Naive thymus-derived CD4-positive, alpha-beta T cell (primary cell): ENCODE measurements around the gene MTCH1. TPM values are rescaled to one million over a fixed set of nuclear protein-coding genes. Genes with fewer than 3 reads are reported as not detected.

Experiments used
- ATAC-seq: fragments of 150-1000 bp; cut with Tn5 transposase; 2 replicates; pipeline ENCODE4 v1.10.0; 2021; ENCODE audit warnings: mild to moderate bottlenecking, moderate library complexity
- CTCF ChIA-PET: fragments of 350-600 bp; sonication (Branson Sonifier 250); formaldehyde crosslinking; loops from one replicate; lab custom pipeline; 2021; ENCODE audit warnings: antibody characterized with exemption; lab: Charles Lee
- POLR2A ChIA-PET: fragments of 350-600 bp; sonication (Branson Sonifier 250); formaldehyde crosslinking; loops from one replicate; lab custom pipeline; 2021; ENCODE audit warnings: antibody characterized with exemption, inconsistent platforms; lab: Charles Lee
- DNase-seq, 9 donors: peaks; one replicate each; pipeline versions ENCODE4 v3.0.0 to v3.0.0-alpha.2; 2020 to 2022; ENCODE audit warnings: mixed read lengths in 1 of 9
- H3K27ac ChIP-seq: one replicate; pipeline ENCODE4 v1.7.0; 2013; ENCODE audit warnings: mild to moderate bottlenecking, low read depth, low read length, moderate library complexity
- H3K27me3 ChIP-seq, 2 donors: one replicate each; pipeline ENCODE4 v1.7.0; 2013; ENCODE audit warnings: low read length in 2 of 2, mild to moderate bottlenecking in 2 of 2, moderate library complexity in 2 of 2; ENCODE audit not compliant: control insufficient read depth in 2 of 2, insufficient read depth in 2 of 2
- H3K36me3 ChIP-seq, 3 experiments: 1 replicate in 2 of 3; 2 replicates in 1 of 3; pipeline ENCODE4 v1.7.0; 2013; ENCODE audit warnings: low read length in 3 of 3, mild to moderate bottlenecking in 3 of 3, moderate library complexity in 1 of 3; ENCODE audit not compliant: insufficient read depth in 3 of 3, control insufficient read depth in 2 of 3
- H3K4me1 ChIP-seq, 2 donors: one replicate each; pipeline ENCODE4 v1.7.0; 2013; ENCODE audit warnings: low read length in 2 of 2, mild to moderate bottlenecking in 2 of 2, moderate library complexity in 1 of 2; ENCODE audit not compliant: control insufficient read depth in 2 of 2, insufficient read depth in 2 of 2
- H3K4me3 ChIP-seq: 2 replicates; pipeline ENCODE4 v1.7.0; 2013; ENCODE audit warnings: mild to moderate bottlenecking, low read length
- H3K9me3 ChIP-seq, 3 experiments: 1 replicate in 2 of 3; 2 replicates in 1 of 3; pipeline ENCODE4 v1.7.0; 2013; ENCODE audit warnings: low read length in 3 of 3; ENCODE audit not compliant: control insufficient read depth in 2 of 3
- H3K27ac Mint-ChIP-seq, 9 donors: one replicate each; pipeline ENCODE4 v1.8.0; 2020 to 2022; ENCODE audit warnings: mixed read lengths in 9 of 9, mild to moderate bottlenecking in 8 of 9, moderate library complexity in 5 of 9, inconsistent platforms in 2 of 9
- H3K27me3 Mint-ChIP-seq, 5 donors: one replicate each; pipeline ENCODE4 v1.8.0; 2021 to 2022; ENCODE audit warnings: mixed read lengths in 5 of 5, mild to moderate bottlenecking in 1 of 5
- H3K36me3 Mint-ChIP-seq, 5 donors: one replicate each; pipeline ENCODE4 v1.8.0; 2020 to 2022; ENCODE audit warnings: mixed read lengths in 5 of 5, mild to moderate bottlenecking in 3 of 5, inconsistent platforms in 1 of 5
- H3K4me1 Mint-ChIP-seq, 7 donors: one replicate each; pipeline ENCODE4 v1.8.0; 2020 to 2022; ENCODE audit warnings: mixed read lengths in 7 of 7, mild to moderate bottlenecking in 3 of 7, inconsistent platforms in 1 of 7
- H3K4me3 Mint-ChIP-seq, 10 donors: one replicate each; pipeline ENCODE4 v1.8.0; 2020 to 2022; ENCODE audit warnings: mild to moderate bottlenecking in 10 of 10, mixed read lengths in 10 of 10, moderate library complexity in 6 of 10, inconsistent platforms in 2 of 10
- H3K9me3 Mint-ChIP-seq, 11 donors: one replicate each; pipeline ENCODE4 v1.8.0; 2020 to 2022; ENCODE audit warnings: mixed read lengths in 11 of 11, mild to moderate bottlenecking in 4 of 11, inconsistent platforms in 1 of 11, moderate library complexity in 1 of 11
- intact Hi-C, 2 donors: fragments of 100-400 bp; cut with micrococcal nuclease; formaldehyde crosslinking; loops; one replicate each; pipeline ENCODE4 v1.15.1; 2023
- polyA plus RNA-seq, 2 donors: library from polyadenylated mRNA; unstranded; fragments of 300-500 nt; fragmentation: Illumina TruSeq; gene quantifications; one replicate each; pipeline ENCODE4 v1.2.3, GENCODE V29; 2021
- total RNA-seq, 6 experiments: library from RNA in 5 of 6; stranded (reverse) in 5 of 6; gene quantifications; 1 replicate in 5 of 6; 2 replicates in 1 of 6; pipeline ENCODE4 v1.2.3 and lab custom pipeline; 2021 to 2026

MTCH1 gene
- total and polyA plus RNA-seq, 7 experiments from 2014 or later, result 75.2 to 198 (median 130) TPM

- DNase-seq (no peak), ATAC-seq (no peak)
- Histone ChIP-seq H3K27ac (no peak overlapping the region), H3K4me3 (no peak overlapping the region), H3K9me3 (no peaks in the 10 kb centered on the region), H3K36me3 (peaks cover 40 to 82% (median 60%) of the 10 kb centered on the region in 3 experiments), H3K27me3 (no peaks in the 10 kb centered on the region), H3K4me1 (peaks cover 0 to 3% of the 10 kb centered on the region in 2 donors)
- peaks cover 0 to 58% (median 21%) of the 10 kb centered on the region in 5 donors for H3K36me3 Mint-ChIP-seq
- peaks cover 0 to 19% (median 15%) of the 10 kb centered on the region in 7 donors for H3K4me1 Mint-ChIP-seq
- intact Hi-C loops, result no loop called here
- POLR2A ChIA-PET, result no interaction called here
- no peak overlapping the region for H3K4me3 Mint-ChIP-seq
- no peaks in the 10 kb centered on the region for H3K27me3 Mint-ChIP-seq
- no peaks in the 10 kb centered on the region for H3K9me3 Mint-ChIP-seq
- peak overlapping the region in 1 of 9 donors; percentile 23 for H3K27ac Mint-ChIP-seq
- CTCF ChIA-PET, result interaction anchor here (1.8 kb wide), 1 partner anchor 90 kb away, joined by 5 read pairs; the partner anchor contains the start of gene C6orf89
Observed at GRCh38 chr6:36975231-36976006, 10.6 kb downstream of the MTCH1 start.

GRCh38 chr6:36973647-36974046 is 12.3 kb downstream of the MTCH1 start:
- peaks cover 0 to 7% (median 0%) of the 10 kb centered on the region in 7 donors for H3K4me1 Mint-ChIP-seq
- CTCF ChIA-PET, result interaction anchor here (0.8 kb wide), 1 partner anchor 48 kb away, joined by 3 read pairs; no protein-coding TSS in a partner anchor
- Histone ChIP-seq H3K4me1 (no peaks in the 10 kb centered on the region), H3K27ac (no peak overlapping the region), H3K27me3 (no peaks in the 10 kb centered on the region), H3K36me3 (peaks cover 52 to 100% (median 69%) of the 10 kb centered on the region in 3 experiments), H3K4me3 (no peak overlapping the region), H3K9me3 (no peaks in the 10 kb centered on the region)
- peaks cover 4 to 68% (median 15%) of the 10 kb centered on the region in 5 donors for H3K36me3 Mint-ChIP-seq
- no peak for ATAC-seq
- intact Hi-C loops, result no loop called here
- no peak for DNase-seq
- POLR2A ChIA-PET, result interaction anchor here (1.4 kb wide), 1 partner anchor 12 kb away, joined by 3 read pairs; the partner anchor contains the start of gene MTCH1
- no peaks in the 10 kb centered on the region for H3K27me3 Mint-ChIP-seq
- no peak overlapping the region for H3K4me3 Mint-ChIP-seq
- H3K9me3 Mint-ChIP-seq, result no peaks in the 10 kb centered on the region
- H3K27ac Mint-ChIP-seq, result peak overlapping the region in 2 of 9 donors; percentile 68 to 72

- Histone ChIP-seq H3K27ac (no peak overlapping the region), H3K9me3 (no peaks in the 10 kb centered on the region), H3K4me1 (no peaks in the 10 kb centered on the region), H3K36me3 (peaks cover 54 to 100% (median 74%) of the 10 kb centered on the region in 3 experiments), H3K27me3 (no peaks in the 10 kb centered on the region), H3K4me3 (no peak overlapping the region)
- intact Hi-C loops, result no loop called here
- ChIA-PET POLR2A (interaction anchor here (1.4 kb wide), 1 partner anchor 13 kb away, joined by 3 read pairs; the partner anchor contains the start of gene MTCH1), CTCF (no interaction called here)
- ATAC-seq (no peak), DNase-seq (no peak)
- Mint-ChIP-seq H3K4me3 (no peak overlapping the region), H3K36me3 (peaks cover 4 to 72% (median 18%) of the 10 kb centered on the region in 5 donors), H3K27me3 (no peaks in the 10 kb centered on the region), H3K27ac (peak overlapping the region in 1 of 9 donors; percentile 68), H3K9me3 (no peaks in the 10 kb centered on the region), H3K4me1 (peaks cover 0 to 7% (median 0%) of the 10 kb centered on the region in 7 donors)
Observed at GRCh38 chr6:36973190-36973589, 12.8 kb downstream of the MTCH1 start.

- intact Hi-C loops, result no loop called here
- no peak overlapping the region for H3K27ac ChIP-seq
- Mint-ChIP-seq H3K9me3 (no peaks in the 10 kb centered on the region), H3K4me3 (no peak overlapping the region), H3K27me3 (no peaks in the 10 kb centered on the region), H3K27ac (peak overlapping the region in 4 of 9 donors; percentile 38 to 77 (median 66)), H3K4me1 (peaks cover 0 to 4% (median 0%) of the 10 kb centered on the region in 7 donors), H3K36me3 (peaks cover 4 to 71% (median 16%) of the 10 kb centered on the region in 5 donors)
- H3K36me3 ChIP-seq, result peaks cover 50 to 100% (median 72%) of the 10 kb centered on the region in 3 experiments
- no peaks in the 10 kb centered on the region for H3K9me3 ChIP-seq
- ChIA-PET POLR2A (no interaction called here), CTCF (interaction anchor here (0.5 kb wide), 1 partner anchor 212 kb away, joined by 3 read pairs; no protein-coding TSS in a partner anchor)
- no peak for DNase-seq
- no peak for ATAC-seq
- no peaks in the 10 kb centered on the region for H3K27me3 ChIP-seq
- H3K4me3 ChIP-seq, result no peak overlapping the region
- no peaks in the 10 kb centered on the region for H3K4me1 ChIP-seq
Observed at GRCh38 chr6:36971921-36972673, 13.9 kb downstream of the MTCH1 start.

GRCh38 chr6:36970892-36971842 is 14.8 kb downstream of the MTCH1 start:
- peaks cover 50 to 93% (median 64%) of the 10 kb centered on the region in 3 experiments for H3K36me3 ChIP-seq
- no peak for ATAC-seq
- ChIA-PET POLR2A (no interaction called here), CTCF (no interaction called here)
- H3K4me1 ChIP-seq, result no peaks in the 10 kb centered on the region
- no peaks in the 10 kb centered on the region for H3K27me3 ChIP-seq
- H3K36me3 Mint-ChIP-seq, result peaks cover 4 to 67% (median 14%) of the 10 kb centered on the region in 5 donors
- H3K27me3 Mint-ChIP-seq, result no peaks in the 10 kb centered on the region
- H3K4me3 Mint-ChIP-seq, result no peak overlapping the region
- H3K27ac ChIP-seq, result no peak overlapping the region
- peaks cover 0 to 4% (median 0%) of the 10 kb centered on the region in 7 donors for H3K4me1 Mint-ChIP-seq
- no peaks in the 10 kb centered on the region for H3K9me3 Mint-ChIP-seq
- no peaks in the 10 kb centered on the region for H3K9me3 ChIP-seq
- intact Hi-C loops, result no loop called here
- DNase-seq, result no peak
- no peak overlapping the region for H3K4me3 ChIP-seq
- H3K27ac Mint-ChIP-seq, result peak overlapping the region in 2 of 9 donors; percentile 67 to 77
